Panc1 (cell line): ENCODE data around the gene CNN3.

Experiments
- POLR2AphosphoS5 ChIP-seq: IDR thresholded peaks from 2 replicates; pipeline ENCODE4 v1.6.1; 2012; ENCODE audit warnings: mild to moderate bottlenecking, low read depth, low read length, moderate library complexity
- SIN3A ChIP-seq: IDR thresholded peaks from 2 replicates; pipeline ENCODE4 v1.6.1; 2012; ENCODE audit warnings: low read depth, mild to moderate bottlenecking, low read length, moderate library complexity, borderline replicate concordance; ENCODE audit not compliant: insufficient read depth
- TCF7L2 ChIP-seq: IDR thresholded peaks from 2 replicates; pipeline ENCODE4 v1.6.1; 2011; ENCODE audit warnings: mild to moderate bottlenecking, low read depth, low read length, inconsistent platforms
- TF ChIP-seq, protein P1 (sequence below): fragments of 450-650 bp; IDR thresholded peaks from 2 replicates; pipeline ENCODE4 v1.5.1; 2017; ENCODE audit warnings: mild to moderate bottlenecking
- TF ChIP-seq, protein P2 (sequence below), 2 experiments: IDR thresholded peaks; 2 replicates each; pipeline ENCODE4 v1.6.1; 2011 to 2012; ENCODE audit warnings: low read depth in 2 of 2, control low read depth in 1 of 2, low read length in 1 of 2, mild to moderate bottlenecking in 1 of 2, moderate library complexity in 1 of 2; ENCODE audit not compliant: insufficient read depth in 1 of 2

- TF ChIP-seq, protein P1, sequence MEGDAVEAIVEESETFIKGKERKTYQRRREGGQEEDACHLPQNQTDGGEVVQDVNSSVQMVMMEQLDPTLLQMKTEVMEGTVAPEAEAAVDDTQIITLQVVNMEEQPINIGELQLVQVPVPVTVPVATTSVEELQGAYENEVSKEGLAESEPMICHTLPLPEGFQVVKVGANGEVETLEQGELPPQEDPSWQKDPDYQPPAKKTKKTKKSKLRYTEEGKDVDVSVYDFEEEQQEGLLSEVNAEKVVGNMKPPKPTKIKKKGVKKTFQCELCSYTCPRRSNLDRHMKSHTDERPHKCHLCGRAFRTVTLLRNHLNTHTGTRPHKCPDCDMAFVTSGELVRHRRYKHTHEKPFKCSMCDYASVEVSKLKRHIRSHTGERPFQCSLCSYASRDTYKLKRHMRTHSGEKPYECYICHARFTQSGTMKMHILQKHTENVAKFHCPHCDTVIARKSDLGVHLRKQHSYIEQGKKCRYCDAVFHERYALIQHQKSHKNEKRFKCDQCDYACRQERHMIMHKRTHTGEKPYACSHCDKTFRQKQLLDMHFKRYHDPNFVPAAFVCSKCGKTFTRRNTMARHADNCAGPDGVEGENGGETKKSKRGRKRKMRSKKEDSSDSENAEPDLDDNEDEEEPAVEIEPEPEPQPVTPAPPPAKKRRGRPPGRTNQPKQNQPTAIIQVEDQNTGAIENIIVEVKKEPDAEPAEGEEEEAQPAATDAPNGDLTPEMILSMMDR = no peak
- TF ChIP-seq, protein P2, sequence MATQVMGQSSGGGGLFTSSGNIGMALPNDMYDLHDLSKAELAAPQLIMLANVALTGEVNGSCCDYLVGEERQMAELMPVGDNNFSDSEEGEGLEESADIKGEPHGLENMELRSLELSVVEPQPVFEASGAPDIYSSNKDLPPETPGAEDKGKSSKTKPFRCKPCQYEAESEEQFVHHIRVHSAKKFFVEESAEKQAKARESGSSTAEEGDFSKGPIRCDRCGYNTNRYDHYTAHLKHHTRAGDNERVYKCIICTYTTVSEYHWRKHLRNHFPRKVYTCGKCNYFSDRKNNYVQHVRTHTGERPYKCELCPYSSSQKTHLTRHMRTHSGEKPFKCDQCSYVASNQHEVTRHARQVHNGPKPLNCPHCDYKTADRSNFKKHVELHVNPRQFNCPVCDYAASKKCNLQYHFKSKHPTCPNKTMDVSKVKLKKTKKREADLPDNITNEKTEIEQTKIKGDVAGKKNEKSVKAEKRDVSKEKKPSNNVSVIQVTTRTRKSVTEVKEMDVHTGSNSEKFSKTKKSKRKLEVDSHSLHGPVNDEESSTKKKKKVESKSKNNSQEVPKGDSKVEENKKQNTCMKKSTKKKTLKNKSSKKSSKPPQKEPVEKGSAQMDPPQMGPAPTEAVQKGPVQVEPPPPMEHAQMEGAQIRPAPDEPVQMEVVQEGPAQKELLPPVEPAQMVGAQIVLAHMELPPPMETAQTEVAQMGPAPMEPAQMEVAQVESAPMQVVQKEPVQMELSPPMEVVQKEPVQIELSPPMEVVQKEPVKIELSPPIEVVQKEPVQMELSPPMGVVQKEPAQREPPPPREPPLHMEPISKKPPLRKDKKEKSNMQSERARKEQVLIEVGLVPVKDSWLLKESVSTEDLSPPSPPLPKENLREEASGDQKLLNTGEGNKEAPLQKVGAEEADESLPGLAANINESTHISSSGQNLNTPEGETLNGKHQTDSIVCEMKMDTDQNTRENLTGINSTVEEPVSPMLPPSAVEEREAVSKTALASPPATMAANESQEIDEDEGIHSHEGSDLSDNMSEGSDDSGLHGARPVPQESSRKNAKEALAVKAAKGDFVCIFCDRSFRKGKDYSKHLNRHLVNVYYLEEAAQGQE (IDR thresholded peaks at IDR 0.05; ENCODE audit: insufficient read depth in 1 of 2, low read depth in 2 of 2, low read length in 1 of 2) = no peak
- TF ChIP-seq POLR2AphosphoS5 (no peak), SIN3A (no peak), TCF7L2 (no peak)
Observed at GRCh38 chr1:94903280-94904009, 23.5 kb downstream of the CNN3 start.
